HL-60 (cell line): ENCODE measurements around the gene TRDN.

Experiments used
- DNase-seq, 2 experiments: peaks; one replicate each; pipeline ENCODE4 v3.0.0-alpha.2; 2010 to 2020; ENCODE audit warnings: low read depth in 1 of 2, low spot score in 1 of 2
- H3K27ac ChIP-seq: fragments of 250-450 bp; sonication (Bioruptor Pico); replicated peaks from 2 replicates; pipeline ENCODE4 v1.5.1; 2020; ENCODE audit warnings: mild to moderate bottlenecking, moderate library complexity
- H3K27me3 ChIP-seq: fragments of 250-450 bp; sonication (Bioruptor Pico); 2 replicates; pipeline ENCODE4 v1.5.1; 2021; ENCODE audit warnings: mild to moderate bottlenecking, moderate library complexity; ENCODE audit not compliant: insufficient read depth, poor library complexity, severe bottlenecking
- H3K4me3 ChIP-seq: replicated peaks from 2 replicates; pipeline ENCODE4 v1.5.1; 2011; ENCODE audit warnings: mild to moderate bottlenecking, control low read depth, low read length; ENCODE audit not compliant: insufficient read depth
- GABPA ChIP-seq: IDR thresholded peaks from 2 replicates; pipeline ENCODE4 v1.6.1; 2012; ENCODE audit warnings: low read depth
- POLR2AphosphoS5 ChIP-seq: IDR thresholded peaks from 2 replicates; pipeline ENCODE4 v1.6.1; 2012; ENCODE audit warnings: low read depth
- SPI1 ChIP-seq: IDR thresholded peaks from 2 replicates; pipeline ENCODE4 v1.6.1; 2012; ENCODE audit warnings: low read depth, mild to moderate bottlenecking, borderline replicate concordance
- TF ChIP-seq, protein P1 (sequence below): IDR thresholded peaks from 2 replicates; pipeline ENCODE4 v1.6.1; 2012; ENCODE audit warnings: low read depth; ENCODE audit not compliant: insufficient replicate concordance
- TF ChIP-seq, protein P2 (sequence below): IDR thresholded peaks from one replicate; pipeline ENCODE4 v1.5.1; 2011; ENCODE audit warnings: low read length, control low read depth, inconsistent platforms; ENCODE audit not compliant: insufficient read depth

TRDN gene

DNA sequence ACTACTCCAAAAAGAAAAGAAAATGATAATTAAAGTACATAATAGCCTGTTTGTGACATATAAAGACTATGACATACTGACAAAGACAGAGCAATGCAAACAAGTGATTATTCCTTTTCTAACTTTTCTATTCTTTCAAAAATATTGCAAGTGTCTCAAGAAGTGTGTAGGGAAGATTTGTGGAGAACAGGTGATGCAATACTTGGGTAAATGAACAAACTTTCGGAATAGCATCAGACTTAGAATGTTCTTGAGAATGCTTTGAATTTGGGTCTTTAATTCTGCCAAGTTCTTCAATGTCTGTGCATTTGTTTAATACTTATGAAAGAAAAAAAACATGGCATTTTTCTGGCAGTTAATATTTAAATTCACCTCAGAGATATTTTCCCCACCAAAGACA lies 40.0 kb upstream of the TRDN start:
- TF ChIP-seq, protein P1, sequence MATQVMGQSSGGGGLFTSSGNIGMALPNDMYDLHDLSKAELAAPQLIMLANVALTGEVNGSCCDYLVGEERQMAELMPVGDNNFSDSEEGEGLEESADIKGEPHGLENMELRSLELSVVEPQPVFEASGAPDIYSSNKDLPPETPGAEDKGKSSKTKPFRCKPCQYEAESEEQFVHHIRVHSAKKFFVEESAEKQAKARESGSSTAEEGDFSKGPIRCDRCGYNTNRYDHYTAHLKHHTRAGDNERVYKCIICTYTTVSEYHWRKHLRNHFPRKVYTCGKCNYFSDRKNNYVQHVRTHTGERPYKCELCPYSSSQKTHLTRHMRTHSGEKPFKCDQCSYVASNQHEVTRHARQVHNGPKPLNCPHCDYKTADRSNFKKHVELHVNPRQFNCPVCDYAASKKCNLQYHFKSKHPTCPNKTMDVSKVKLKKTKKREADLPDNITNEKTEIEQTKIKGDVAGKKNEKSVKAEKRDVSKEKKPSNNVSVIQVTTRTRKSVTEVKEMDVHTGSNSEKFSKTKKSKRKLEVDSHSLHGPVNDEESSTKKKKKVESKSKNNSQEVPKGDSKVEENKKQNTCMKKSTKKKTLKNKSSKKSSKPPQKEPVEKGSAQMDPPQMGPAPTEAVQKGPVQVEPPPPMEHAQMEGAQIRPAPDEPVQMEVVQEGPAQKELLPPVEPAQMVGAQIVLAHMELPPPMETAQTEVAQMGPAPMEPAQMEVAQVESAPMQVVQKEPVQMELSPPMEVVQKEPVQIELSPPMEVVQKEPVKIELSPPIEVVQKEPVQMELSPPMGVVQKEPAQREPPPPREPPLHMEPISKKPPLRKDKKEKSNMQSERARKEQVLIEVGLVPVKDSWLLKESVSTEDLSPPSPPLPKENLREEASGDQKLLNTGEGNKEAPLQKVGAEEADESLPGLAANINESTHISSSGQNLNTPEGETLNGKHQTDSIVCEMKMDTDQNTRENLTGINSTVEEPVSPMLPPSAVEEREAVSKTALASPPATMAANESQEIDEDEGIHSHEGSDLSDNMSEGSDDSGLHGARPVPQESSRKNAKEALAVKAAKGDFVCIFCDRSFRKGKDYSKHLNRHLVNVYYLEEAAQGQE, result no peak
- TF ChIP-seq, protein P2, sequence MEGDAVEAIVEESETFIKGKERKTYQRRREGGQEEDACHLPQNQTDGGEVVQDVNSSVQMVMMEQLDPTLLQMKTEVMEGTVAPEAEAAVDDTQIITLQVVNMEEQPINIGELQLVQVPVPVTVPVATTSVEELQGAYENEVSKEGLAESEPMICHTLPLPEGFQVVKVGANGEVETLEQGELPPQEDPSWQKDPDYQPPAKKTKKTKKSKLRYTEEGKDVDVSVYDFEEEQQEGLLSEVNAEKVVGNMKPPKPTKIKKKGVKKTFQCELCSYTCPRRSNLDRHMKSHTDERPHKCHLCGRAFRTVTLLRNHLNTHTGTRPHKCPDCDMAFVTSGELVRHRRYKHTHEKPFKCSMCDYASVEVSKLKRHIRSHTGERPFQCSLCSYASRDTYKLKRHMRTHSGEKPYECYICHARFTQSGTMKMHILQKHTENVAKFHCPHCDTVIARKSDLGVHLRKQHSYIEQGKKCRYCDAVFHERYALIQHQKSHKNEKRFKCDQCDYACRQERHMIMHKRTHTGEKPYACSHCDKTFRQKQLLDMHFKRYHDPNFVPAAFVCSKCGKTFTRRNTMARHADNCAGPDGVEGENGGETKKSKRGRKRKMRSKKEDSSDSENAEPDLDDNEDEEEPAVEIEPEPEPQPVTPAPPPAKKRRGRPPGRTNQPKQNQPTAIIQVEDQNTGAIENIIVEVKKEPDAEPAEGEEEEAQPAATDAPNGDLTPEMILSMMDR, result no peak
- no peak for TF ChIP-seq SPI1
- TF ChIP-seq POLR2AphosphoS5, result no peak
- TF ChIP-seq GABPA, result no peak
- no peaks in the 10 kb centered on the region for H3K27me3 ChIP-seq
- no peak overlapping the region for H3K4me3 ChIP-seq
- H3K27ac ChIP-seq, result no peak overlapping the region
- no peak for DNase-seq

DNA sequence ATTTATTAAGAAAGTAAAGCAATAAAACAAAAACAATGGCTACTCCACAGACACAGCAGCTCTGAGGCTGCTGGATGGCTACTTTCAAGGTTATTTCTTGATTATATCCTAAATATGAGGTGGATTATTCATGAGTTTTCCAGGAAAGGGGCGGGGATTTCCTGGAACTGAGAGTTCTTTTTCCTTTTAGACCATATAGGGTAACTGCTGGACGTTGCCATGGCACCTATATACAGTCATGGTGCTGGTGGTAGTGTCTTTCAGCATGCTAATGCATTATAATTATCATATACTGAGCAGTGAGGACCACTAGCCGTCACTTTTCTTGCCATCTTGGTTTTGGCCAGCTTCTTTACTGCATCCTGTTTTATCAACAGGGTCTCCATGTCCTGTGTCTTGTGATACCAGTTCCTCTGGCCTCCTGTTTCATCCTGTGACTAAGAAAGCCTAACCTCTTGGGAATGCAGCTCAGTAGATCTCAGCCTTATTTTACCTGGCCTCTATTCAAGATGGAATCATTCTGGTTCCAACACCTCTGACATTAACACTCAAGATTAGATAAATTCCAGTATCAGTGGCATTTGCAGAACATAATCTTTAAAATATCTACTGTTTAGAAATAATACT lies 32.3 kb upstream of the TRDN start:
- H3K27ac ChIP-seq, result no peak overlapping the region
- no peak for DNase-seq
- H3K4me3 ChIP-seq, result no peak overlapping the region
- no peaks in the 10 kb centered on the region for H3K27me3 ChIP-seq
- TF ChIP-seq POLR2AphosphoS5 (no peak), SPI1 (no peak), GABPA (no peak)
- TF ChIP-seq, protein P2, result no peak
- TF ChIP-seq, protein P1, result no peak

DNA sequence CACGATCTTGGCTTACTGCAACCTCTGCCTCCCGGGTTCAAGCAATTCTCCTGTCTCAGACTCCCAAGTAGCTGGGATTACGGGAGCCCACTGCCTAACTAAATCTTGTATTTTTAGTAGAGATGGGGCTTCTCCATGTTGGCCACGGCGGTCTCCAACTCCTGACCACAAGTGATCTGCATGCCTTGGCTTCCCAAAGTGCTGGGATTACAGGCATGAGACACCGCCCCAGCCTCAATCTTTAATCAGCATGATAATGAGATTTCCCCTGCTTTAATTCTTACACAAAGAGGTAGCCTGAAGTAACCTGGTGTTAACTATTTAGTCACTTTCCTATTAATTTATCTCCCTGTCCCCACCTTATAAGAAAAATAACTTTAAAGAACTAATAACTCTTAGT lies 31.3 kb upstream of the TRDN start:
- Histone ChIP-seq H3K27me3 (no peaks in the 10 kb centered on the region), H3K27ac (no peak overlapping the region), H3K4me3 (no peak overlapping the region)
- DNase-seq, result no peak
- no peak for TF ChIP-seq SPI1
- no peak for TF ChIP-seq POLR2AphosphoS5
- TF ChIP-seq GABPA, result no peak
- TF ChIP-seq, protein P2, result no peak
- TF ChIP-seq, protein P1, result no peak
